HCEC 1CT (cell line): ENCODE results near the gene ITPR3.

ENCODE experiments used
- DNase-seq: peaks from one replicate; pipeline ENCODE4 v3.0.0-alpha.2; 2017

Gene ITPR3

GRCh38 chr6:33724102-33725023 is 103.2 kb downstream of the ITPR3 start:
- no peak for DNase-seq

- DNase-seq, result no peak
These were observed 104.1 kb downstream of the ITPR3 start for GRCh38 chr6:33725222-33725621.

GRCh38 chr6:33725891-33726673 is 105.0 kb downstream of the ITPR3 start:
- no peak for DNase-seq

GRCh38 chr6:33726696-33727095 is 105.6 kb downstream of the ITPR3 start:
- no peak for DNase-seq

GRCh38 chr6:33727126-33727525 is 106.0 kb downstream of the ITPR3 start:
- no peak for DNase-seq

GRCh38 chr6:33727932-33728331 is 106.8 kb downstream of the ITPR3 start:
- no peak for DNase-seq

GRCh38 chr6:33728438-33728837 is 107.3 kb downstream of the ITPR3 start:
- no peak for DNase-seq

GRCh38 chr6:33729059-33729458 is 107.9 kb downstream of the ITPR3 start:
- DNase-seq, result no peak

- DNase-seq, result no peak
These were observed 109.5 kb downstream of the ITPR3 start for GRCh38 chr6:33730611-33731010.

GRCh38 chr6:33731035-33731434 is 109.9 kb downstream of the ITPR3 start:
- DNase-seq, result no peak

- no peak for DNase-seq
These were observed 110.7 kb downstream of the ITPR3 start for GRCh38 chr6:33731751-33732282.

- no peak for DNase-seq
These were observed 111.3 kb downstream of the ITPR3 start for GRCh38 chr6:33732385-33732784.

- no peak for DNase-seq
These were observed 111.9 kb downstream of the ITPR3 start for GRCh38 chr6:33732817-33733708.

GRCh38 chr6:33733709-33734007 is 112.5 kb downstream of the ITPR3 start:
- DNase-seq, result no peak

GRCh38 chr6:33735216-33735615 is 114.1 kb downstream of the ITPR3 start:
- no peak for DNase-seq

- DNase-seq, result no peak
These were observed 116.3 kb downstream of the ITPR3 start for GRCh38 chr6:33737267-33738026.

GRCh38 chr6:33738153-33738552 is 117.0 kb downstream of the ITPR3 start:
- DNase-seq, result no peak

- no peak for DNase-seq
These were observed 117.8 kb downstream of the ITPR3 start for GRCh38 chr6:33738879-33739278.

GRCh38 chr6:33739571-33739970 is 118.4 kb downstream of the ITPR3 start:
- no peak for DNase-seq

- no peak for DNase-seq
These were observed 119.1 kb downstream of the ITPR3 start for GRCh38 chr6:33740204-33740608.

- no peak for DNase-seq
These were observed 119.7 kb downstream of the ITPR3 start for GRCh38 chr6:33740794-33741193.

- DNase-seq, result no peak
These were observed 121.0 kb downstream of the ITPR3 start for GRCh38 chr6:33742092-33742491.
